HEK293 (cell line): ENCODE measurements around the gene GRIN2A.

Source experiments
- GLI4 ChIP-seq: fragments of 450-650 bp; formaldehyde crosslinking; IDR thresholded peaks from 2 replicates; pipeline ENCODE4 v1.5.1; 2016; ENCODE audit warnings: missing biosample characterization, missing genetic modification characterization
- IKZF3 ChIP-seq: fragments of 450-650 bp; IDR thresholded peaks from 2 replicates; pipeline ENCODE4 v1.5.0; 2018; ENCODE audit warnings: missing biosample characterization, mild to moderate bottlenecking, missing genetic modification characterization, moderate library complexity
- MYNN ChIP-seq: fragments of 450-650 bp; formaldehyde crosslinking; IDR thresholded peaks from 2 replicates; pipeline ENCODE4 v1.5.1; 2016; ENCODE audit warnings: missing biosample characterization, missing genetic modification characterization, borderline replicate concordance
- REST ChIP-seq: fragments of 450-650 bp; formaldehyde crosslinking; IDR thresholded peaks from 2 replicates; pipeline ENCODE4 v1.5.1; 2016; ENCODE audit warnings: missing biosample characterization, missing genetic modification characterization
- YY1 ChIP-seq: fragments of 450-650 bp; formaldehyde crosslinking; IDR thresholded peaks from 2 replicates; pipeline ENCODE4 v1.5.1; 2018; ENCODE audit warnings: missing biosample characterization, missing genetic modification characterization
- ZBTB1 ChIP-seq: fragments of 450-650 bp; formaldehyde crosslinking; IDR thresholded peaks from 2 replicates; pipeline ENCODE4 v1.5.1; 2016; ENCODE audit warnings: missing biosample characterization, missing genetic modification characterization
- ZNF2 ChIP-seq: fragments of 450-650 bp; formaldehyde crosslinking; IDR thresholded peaks from 2 replicates; pipeline ENCODE4 v1.5.1; 2016; ENCODE audit warnings: missing biosample characterization, missing genetic modification characterization
- ZNF302 ChIP-seq: fragments of 450-650 bp; formaldehyde crosslinking; IDR thresholded peaks from 2 replicates; pipeline ENCODE4 v1.5.1; 2016; ENCODE audit warnings: missing biosample characterization, missing genetic modification characterization, low read depth
- ZNF423 ChIP-seq: fragments of 450-650 bp; formaldehyde crosslinking; IDR thresholded peaks from 2 replicates; pipeline ENCODE4 v1.5.1; 2016; ENCODE audit warnings: missing biosample characterization, missing genetic modification characterization
- ZNF530 ChIP-seq: fragments of 450-650 bp; formaldehyde crosslinking; IDR thresholded peaks from 2 replicates; pipeline ENCODE4 v1.5.1; 2016; ENCODE audit warnings: low read depth, missing biosample characterization, missing genetic modification characterization
- ZNF660 ChIP-seq: fragments of 450-650 bp; IDR thresholded peaks from 2 replicates; pipeline ENCODE4 v1.5.1; 2018; ENCODE audit warnings: missing biosample characterization, mild to moderate bottlenecking, missing genetic modification characterization

GRCh38 chr16:10231563-10231962, 49.3 kb upstream of the GRIN2A start:
- TF ChIP-seq YY1 (tag by site-specific recombination): no peak
- no peak for TF ChIP-seq ZNF423
- no peak for TF ChIP-seq REST (tag by site-specific recombination)
- no peak for TF ChIP-seq ZBTB1 (tag by site-specific recombination)
- no peak for TF ChIP-seq GLI4 (tag by site-specific recombination)
- no peak for TF ChIP-seq ZNF530 (tag by site-specific recombination)
- no peak for TF ChIP-seq ZNF2
- TF ChIP-seq ZNF660 (tag by site-specific recombination): no peak
- no peak for TF ChIP-seq IKZF3 (tag by site-specific recombination)
- TF ChIP-seq MYNN (tag by site-specific recombination): no peak
- no peak for TF ChIP-seq ZNF302 (tag by site-specific recombination)
